GM04503 (cell line): ENCODE results near the gene CLEC4D.
"Not testable (repeated sequence)": the region's sequence is repeated elsewhere in the genome, so short reads cannot be mapped to it uniquely, and the experiment has no call there.

Experiments
- DNase-seq: peaks from one replicate; pipeline ENCODE4 v3.0.0-alpha.2; 2012; ENCODE audit warnings: low read depth

The CLEC4D gene

DNA sequence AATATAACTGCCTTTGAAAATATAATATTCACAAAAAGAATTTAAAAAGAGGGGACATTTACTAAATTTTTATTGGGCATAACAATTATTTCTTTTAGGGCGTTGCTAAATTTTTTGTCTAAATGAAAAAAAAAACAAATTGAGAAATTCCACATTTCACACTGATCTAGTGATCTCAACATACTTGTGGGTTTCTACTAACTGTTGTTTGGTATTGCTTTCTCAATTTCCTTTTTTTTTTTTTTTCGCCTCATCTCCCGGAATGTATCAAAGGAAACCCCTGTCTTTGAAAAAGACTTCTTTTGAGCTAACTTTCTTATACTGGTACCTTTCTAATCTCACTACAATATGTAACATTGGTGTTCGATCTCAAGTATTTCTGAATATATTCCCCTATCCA, at the start of gene CLEC4D:
TSS of gene CLEC4D (plus strand) at position 248 of the 400 bp plus-strand sequence. CDS start 230 bp downstream, outside the sequence.
- DNase-seq: no peak

DNA sequence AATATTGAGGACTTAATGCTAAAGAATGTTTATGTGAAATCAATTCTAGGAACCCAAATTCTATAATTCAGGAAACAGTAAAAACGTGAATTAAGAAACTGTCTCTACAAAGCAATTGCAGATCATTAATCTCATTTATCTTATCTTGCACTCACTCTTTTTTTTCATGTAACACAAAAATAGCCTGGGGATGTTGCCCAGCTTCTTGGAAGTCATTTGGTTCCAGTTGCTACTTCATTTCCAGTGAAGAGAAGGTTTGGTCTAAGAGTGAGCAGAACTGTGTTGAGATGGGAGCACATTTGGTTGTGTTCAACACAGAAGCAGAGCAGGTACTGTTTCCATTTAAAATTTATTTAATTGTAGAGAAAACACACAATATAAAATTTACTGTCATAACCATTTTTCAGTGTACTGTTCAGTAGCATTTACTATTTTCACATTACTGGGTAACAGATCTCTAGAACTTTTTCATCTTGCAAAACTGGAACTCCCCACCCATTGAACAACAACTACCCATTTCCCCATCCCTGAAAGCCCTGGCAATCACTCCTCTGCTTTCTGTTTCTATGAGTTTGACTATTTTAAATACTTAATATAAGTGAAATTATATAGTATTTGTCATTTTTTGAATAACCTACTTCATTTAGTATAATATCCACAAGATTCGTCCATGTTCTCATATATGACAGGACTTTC, 47.9 kb upstream of the CLEC4D start:
- no peak for DNase-seq

DNA sequence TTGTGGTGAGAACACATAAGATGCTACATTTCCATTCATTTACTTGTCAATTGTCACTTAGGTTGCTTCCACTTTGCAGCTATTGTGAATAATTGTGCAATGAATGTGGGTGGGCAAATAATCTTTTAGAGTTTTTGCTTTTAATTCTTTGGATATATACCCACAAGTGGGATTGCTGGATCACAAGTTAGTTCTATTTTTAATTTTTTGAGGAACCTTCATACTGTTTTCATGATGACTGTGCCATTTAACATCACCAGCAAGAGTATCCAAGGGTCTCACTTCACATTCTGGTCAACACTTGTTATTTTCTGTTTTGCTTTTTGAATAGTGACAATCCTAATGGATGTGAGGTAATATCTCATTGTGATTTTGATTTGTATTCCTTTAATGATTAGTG, 47.1 kb upstream of the CLEC4D start:
- DNase-seq: no peak

DNA sequence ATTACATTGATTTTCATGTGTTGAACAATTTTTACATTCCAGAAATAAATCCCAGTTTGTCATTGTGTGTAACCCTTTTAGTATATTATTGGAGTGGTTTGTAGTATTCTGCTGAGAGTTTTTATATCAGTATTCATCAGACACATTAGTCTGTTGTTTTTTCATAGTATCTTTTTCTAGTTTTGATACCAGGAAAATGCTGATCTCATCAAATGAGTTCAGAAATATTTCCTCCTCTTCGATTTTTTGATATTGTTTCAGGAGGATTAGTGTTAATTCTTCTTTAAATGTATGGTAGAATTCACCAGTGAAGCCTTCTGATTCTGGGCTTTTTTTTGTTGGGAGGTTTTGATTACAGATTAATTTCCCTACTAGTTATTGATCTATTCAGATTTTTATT, 42.2 kb upstream of the CLEC4D start:
- DNase-seq: no peak

DNA sequence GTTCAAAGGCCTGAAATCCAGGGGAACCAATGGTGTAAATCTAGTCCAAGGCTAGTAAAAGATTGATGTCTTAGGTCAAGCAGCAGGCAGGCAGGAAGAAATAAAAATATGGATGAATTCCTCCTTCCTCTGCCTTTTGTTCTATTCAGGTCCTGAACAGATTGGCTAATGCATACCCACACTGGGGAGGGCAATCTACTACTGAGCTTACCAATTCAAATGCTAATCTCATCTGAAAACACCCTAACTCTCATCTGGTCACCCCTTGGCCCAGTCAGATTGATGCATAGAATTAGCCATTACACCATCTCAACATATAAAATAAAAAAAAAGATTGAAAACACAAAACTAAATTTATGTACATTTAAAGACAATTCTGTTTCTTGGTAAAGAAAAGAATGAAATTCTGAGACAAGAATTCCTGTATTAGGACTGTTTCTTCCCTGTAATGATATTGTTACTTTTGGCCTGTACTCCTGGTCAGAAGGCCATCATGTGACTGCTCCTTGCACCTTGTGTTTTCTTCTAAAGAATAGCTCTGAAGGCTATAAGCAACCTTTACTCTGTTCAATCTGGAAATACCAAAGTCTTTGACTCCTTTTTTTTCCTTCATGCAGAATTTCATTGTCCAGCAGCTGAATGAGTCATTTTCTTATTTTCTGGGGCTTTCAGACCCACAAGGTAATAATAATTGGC, 37.6 kb upstream of the CLEC4D start:
- DNase-seq: no peak

DNA sequence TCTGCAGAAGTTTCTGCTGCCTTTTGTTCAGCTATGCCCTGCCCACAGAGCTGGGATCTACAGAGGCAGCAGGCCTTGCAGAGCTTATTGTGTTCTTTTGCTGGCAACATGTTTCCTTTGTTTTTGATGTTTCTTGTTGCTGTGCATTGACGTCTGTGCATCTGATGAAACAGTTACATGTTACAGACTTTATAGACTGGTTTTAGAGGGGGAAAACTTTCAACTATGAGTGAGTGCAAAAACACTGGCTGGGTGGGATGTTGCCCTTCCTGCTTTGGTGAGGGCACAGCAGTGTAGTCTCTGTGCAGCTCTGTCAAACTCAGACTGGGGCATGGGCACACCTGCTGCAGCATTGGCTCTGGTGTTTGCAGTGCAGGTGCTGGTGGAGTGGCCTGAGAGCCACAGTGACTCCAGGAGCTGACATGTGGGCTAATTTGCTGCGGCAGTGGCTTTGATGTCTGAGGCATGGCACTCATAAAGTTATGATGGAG, 30.7 kb upstream of the CLEC4D start:
- no peak for DNase-seq

DNA sequence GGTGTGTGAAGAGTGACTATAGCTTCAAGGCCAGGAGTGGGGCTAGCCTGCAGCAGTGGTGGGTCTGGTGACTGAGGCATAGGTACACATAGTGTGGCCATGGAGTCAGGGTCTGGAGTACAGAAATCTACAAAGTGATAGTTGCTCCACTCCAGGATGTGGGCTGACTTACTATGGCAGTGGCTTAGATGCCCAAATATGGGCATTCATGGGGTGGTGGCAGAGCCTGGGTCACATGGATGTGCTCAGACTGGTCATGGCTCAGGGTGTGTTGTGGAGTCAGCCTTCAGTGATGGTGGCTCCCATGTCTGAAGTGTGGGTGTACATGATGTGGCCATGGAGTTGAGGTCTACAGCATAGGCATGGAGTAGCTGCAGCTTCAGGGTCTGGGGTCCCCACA, 30.2 kb upstream of the CLEC4D start:
- no peak for DNase-seq

DNA sequence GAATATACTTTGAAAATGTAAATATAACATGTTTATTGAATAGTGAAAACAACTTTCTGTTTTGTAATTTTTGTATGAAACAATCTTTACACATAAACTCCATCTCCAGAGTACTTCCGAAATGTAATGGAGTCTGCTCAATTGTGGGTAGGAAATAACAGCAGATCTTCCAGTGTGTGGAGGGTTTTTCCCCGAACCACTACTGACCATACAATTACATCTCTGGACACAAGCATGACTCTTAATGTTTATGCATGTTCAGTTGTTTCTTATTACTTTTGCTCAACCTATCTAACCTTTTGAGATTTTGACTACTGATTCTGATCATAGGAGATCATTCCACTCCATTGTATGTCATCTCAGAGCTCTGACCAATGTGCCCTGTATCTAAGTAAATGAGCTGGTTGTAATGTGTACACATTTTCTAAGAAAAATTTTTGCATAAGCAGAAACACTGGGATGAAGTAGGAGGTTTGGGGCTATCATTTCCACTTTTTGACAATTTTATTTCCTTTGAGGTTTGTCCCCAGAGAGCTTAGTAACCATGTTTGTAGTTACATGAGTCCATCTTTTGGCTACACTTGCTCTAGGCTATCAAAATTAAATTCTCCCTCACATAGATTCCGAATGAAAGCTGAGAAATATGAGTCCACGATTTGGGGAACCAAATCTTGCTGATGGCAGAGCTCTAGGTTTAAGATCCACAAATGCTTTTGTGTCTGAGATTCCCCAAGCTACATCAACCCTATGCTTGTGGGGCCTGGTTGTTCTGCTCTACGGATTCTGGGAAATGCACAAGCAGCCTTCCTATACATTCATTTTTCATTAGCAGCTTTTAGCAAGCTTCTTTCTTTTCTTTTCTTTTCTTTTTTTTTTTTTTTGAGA, 21.4 kb upstream of the CLEC4D start:
- DNase-seq: no peak

DNA sequence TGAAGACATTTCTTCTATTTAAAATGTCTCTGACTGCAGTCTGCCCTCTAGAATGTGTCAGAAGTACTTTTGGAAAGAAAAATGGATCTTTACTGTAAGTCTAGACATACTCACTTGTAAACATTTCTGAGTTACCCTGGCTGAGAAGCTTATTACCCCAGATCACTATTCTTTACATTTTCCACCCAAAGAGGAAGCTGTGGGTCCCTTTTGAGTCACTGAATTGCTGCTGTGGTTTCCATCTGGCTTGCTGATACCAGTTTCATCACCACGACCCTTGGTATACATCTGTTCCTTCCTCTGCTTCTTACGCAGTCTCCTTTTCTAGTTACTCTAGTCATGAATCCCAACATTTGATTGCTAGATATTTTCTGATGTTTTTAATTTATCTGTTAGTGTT, 20.2 kb upstream of the CLEC4D start:
- DNase-seq: no peak

DNA sequence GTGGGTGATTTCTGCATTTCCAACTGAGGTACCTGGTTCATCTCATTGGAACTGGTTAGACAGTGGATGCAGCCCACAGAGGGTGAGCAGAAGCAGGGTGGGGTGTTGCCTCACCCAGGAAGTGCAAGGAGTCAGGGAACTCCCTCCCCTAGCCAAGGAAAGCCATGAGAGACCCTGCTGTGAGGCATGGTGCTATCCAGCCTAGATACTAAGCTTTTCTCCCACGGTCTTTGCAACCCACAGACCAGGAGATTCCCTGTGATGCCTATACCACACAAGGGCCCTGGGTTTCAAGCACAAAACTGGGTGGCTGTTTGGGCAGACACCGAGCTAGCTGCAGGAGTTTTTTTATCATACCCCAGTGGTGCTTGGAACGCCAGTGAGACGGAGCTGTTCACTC, 17.6 kb upstream of the CLEC4D start:
- DNase-seq: not testable (repeated sequence)

DNA sequence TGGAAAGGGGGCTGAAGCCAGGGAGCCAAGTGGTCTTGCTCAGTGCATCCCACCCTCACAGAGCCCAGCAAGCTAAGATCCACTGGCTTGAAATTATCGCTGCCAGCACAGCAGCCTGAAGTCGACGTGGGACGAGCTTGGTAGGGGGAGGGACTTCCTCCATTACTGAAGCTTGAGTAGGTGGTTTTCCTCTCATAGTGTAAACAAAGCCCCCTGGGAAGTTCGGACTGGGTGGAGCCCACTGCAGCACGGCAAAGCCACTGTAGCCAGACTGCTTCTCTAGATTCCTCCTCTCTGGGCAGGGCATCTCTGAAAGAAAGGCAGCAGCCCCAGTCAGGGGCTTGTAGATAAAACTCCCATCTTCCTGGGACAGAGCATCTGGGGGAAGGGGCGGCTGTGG, 17.2 kb upstream of the CLEC4D start:
- DNase-seq: not testable (repeated sequence)

DNA sequence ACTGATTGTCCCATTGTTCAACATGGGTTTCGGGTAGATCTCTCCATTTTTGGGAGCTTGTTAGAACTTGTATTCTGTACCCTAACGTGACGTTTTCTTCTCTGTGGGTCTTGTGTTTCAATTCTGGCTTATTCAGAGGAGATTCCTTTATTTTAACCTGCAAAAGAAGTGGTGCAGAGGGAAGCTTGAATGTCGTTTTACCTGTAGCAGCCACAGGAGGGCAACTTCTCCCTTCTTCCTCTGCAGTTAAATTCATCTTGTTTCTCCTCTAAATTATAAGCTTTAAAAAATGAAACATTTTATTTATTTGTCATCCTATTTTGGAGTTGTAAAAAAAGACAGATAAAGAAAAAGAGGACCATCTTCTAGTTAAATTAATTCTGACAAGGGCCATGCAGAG, 13.7 kb upstream of the CLEC4D start:
- DNase-seq: no peak

DNA sequence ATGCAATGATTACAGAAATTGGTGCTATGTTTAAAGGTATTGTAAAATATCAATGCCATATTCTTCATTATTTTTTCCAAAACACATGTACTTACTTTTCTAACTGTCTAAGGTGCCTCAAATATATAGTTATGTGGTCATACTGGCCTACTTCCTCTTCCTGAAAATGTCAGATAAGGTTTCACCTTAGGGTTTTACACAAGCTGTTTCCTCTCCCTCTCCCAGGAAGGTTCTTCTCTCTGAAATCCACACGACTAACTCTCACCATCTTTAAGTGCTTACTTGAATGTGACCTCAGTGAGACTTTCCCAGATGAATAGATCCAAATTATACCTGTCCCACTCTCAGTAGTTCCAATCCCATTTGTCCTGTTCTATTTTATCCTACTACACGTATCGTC, 11.6 kb upstream of the CLEC4D start:
- no peak for DNase-seq

DNA sequence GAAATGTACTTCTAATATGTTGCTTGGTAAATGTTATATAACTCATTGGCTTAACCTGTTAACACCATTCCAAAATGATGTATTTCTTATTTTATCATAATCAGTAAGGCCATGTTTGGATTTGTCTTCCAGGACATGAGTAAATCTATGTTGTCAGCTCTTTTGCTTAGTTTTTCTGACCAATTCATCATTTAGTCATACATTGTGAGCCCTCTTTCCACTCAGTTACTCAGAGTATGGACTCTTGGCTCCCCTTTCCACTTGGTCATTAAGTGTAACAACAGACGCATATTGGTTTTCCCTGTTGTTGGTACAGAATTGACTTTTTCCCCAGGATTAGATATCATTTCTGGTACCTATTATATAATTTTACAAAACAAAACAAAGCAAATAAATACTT, 9.0 kb upstream of the CLEC4D start:
- DNase-seq: no peak

DNA sequence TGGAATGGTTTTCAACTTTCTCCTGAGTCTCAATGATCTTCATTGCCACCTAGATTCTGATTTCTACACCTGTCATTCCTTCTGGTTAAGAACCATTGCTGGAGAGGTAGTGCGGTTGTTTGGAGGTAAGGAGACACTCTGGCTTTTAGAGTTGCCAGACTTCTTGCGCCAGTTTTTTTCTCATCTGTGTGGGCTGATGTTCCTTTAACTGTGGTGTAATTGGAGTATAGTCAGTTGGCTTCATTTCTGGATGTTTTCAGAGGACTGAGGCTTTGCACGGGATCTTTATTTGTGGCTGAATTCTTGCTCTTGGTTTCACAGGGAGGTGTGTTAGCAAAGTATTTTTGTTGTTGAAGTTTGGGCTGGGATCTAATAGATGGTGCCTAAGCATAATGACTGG, 5.7 kb upstream of the CLEC4D start:
- DNase-seq: no peak

DNA sequence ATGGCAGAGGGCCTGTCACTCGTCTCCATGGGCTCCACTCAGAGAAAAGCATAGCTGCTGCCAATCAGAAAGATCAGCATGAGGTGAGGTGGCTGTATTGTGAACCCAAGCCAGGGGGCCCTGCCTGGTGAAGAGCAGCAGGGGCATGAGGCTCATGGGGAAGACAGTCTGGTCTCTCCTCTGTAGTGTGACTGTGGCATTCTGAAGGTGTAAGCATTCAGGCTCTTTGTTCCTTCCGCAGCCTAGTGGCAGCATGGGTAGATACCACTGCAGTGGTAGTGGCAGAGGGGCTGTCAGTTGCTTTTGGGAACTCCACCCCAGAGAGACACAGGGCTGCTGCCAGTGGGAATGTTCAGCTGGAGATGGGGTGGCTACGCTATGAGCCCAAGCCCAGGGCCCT, 5.1 kb upstream of the CLEC4D start:
- DNase-seq: no peak

DNA sequence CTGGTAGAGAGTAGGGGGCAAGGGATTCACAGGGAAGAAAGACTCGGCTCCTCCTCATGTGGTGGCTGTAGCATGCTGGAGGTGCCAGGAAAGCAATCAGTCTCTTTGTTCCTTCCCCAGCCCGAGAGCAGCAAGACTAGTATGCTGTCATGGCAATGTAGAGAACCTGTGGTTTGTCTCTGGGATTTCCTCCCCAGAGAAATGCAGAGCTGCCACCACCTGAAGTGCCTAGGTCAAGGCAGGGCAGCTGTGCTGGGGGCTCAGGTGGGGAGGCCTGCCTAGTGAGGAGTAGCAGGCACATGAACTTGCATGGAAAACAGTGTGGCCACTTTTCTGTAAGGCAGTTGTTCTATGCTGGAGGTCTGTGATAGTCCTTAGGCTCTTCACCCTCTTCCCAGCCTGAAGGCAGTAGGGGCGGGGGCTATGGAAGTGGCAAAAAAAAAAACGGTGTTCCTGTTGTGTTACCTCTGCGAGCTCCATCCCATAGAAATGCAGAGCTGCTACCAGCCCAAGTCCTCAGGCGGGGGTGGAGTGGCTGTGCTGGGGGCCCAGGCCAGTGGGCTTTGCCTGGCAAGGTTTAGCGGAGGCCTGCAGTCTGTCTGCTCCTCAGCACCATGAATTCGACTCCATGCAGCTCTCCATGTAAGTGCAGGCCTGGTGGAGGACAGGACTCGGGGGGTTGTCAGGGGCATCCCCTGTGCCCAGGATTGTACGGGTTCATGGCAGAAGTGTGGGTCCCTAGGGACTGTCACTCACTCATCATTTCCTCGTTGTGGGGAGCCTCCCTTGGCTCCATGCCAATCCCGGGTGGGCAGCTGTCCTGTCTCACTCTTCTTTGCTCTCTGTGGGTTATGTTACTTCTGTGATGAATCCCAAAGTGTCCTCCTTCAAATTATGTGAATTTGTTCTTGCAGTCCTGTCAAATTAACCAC, 4.1 kb upstream of the CLEC4D start:
- DNase-seq: no peak

DNA sequence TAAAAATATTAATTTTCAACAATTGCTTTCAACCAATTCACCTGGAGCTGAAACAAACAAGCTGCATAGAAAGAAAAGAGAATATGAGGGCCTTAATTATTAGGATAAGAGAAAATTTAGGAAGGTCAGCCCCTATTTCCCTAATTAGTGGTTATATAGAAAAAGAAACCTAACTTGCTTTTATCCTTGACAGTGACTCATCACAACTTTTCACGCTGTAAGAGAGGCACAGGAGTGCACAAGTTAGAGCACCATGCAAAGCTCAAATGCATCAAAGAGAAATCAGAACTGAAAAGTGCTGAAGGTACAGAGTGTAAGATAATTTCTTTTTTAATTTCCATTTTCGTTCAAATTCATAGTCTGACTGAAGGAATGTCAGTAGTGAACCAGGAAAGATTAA, 4.7 kb downstream of the CLEC4D start:
- no peak for DNase-seq

DNA sequence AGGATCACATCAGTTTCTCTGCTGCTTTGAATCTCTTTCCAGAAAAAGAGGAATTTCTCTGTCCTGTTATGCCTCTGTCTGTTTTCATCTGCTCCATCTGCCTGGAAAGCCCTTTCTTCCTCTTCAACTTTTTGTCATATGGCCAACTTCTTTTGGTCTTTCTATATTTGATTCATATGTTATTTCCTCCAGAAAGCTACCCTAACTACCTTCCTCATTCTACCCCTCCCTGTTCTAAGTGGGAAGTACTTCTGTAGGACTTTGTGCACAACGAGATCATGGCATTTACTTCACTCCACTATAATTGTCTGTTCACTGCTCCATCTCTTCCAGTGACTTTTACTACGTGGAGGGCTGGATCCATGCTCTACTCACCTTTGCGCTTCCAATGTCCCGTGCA, 5.9 kb downstream of the CLEC4D start:
- no peak for DNase-seq

DNA sequence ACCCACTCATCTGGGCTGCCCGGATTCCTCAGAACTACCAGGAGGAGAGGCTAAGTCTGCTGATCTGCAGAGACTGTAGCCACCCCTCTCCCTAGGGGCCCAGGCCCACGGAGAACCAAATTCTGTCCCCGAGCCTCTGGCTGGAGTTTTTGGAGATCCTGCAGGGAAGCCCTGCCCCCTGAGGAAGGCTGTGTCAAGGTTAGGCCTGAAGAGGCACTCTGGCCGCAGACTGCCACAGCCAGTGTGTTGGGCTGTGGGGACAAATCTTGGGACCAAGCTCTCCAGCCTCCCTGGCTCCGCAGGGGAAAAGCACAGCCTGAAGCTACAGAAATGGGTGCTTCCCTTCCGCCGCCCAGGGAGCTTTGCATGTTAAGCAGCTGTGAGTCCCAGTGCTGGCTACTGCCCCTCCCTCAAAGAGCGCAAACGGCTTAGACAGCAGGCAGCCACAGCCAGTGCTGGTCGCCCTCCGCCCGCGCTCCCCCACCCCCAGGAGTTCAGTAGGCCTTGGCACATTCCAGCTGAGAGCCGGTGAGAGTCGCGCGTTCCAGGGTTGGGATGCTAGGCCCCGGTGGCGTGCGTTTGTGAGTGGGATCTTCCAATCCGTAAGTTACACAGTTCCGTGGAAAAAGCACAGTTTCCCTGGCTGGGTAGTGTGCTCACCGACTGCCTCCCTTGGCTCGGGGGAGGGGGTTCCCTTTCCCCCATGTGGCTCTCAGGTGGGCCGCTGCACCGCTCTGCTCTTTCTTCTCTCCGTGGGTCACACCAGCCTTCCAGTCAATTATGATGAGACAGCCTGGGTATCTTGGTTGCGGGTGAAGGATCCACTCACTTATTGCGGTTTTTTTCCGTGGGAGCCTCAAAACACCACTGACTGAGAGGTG, 14.2 kb downstream of the CLEC4D start:
- DNase-seq: no peak

DNA sequence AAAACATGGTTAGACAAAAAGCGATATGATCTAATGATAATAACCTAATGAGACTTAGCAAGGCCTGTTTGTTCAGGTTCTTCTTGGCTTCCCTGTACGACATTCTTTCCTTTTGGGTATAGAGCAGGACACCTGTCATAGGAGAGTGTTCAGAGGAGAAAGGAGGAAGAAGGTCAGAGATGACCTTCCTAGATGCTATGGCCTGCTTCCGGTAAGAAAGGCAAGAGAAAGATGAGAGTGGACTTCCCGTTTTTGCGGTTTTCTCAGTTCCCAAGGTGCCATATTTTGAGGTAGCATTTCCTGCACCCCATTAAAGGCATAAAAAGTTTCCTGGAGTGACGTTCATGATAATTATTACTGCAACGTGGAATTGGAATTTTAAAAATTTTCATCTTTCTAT, 18.7 kb downstream of the CLEC4D start:
- DNase-seq: no peak
